Upper lobe of right lung (tissue), 1 donor: ENCODE measurements around the gene EFEMP2. TPM values are rescaled to one million over a fixed set of nuclear protein-coding genes. Genes with fewer than 3 reads are reported as not detected.

ENCODE experiments used
- ATAC-seq: fragments of 200-7000 bp; cut with Tn5 transposase; one replicate; pipeline ENCODE4 v1.9.1; 2020; ENCODE audit warnings: mild to moderate bottlenecking, moderate library complexity
- DNase-seq: peaks from one replicate; pipeline ENCODE4 v3.0.0-alpha.2; 2020
- H3K27ac ChIP-seq: fragments of 200-600 bp; one replicate; pipeline ENCODE4 v1.8.0; 2022
- H3K27me3 ChIP-seq: fragments of 200-600 bp; one replicate; pipeline ENCODE4 v1.8.0; 2022; ENCODE audit warnings: mild to moderate bottlenecking
- H3K36me3 ChIP-seq: fragments of 200-600 bp; one replicate; pipeline ENCODE4 v1.8.0; 2022
- H3K4me1 ChIP-seq: fragments of 200-600 bp; one replicate; pipeline ENCODE4 v1.8.0; 2022
- H3K4me3 ChIP-seq: fragments of 200-600 bp; one replicate; pipeline ENCODE4 v1.8.0; 2022; ENCODE audit warnings: mild to moderate bottlenecking
- H3K9me3 ChIP-seq: fragments of 200-600 bp; one replicate; pipeline ENCODE4 v1.8.0; 2022
- CTCF ChIP-seq: fragments of 200-600 bp; IDR thresholded peaks from one replicate; pipeline ENCODE4 v1.8.0; 2022; ENCODE audit warnings: antibody characterized with exemption
- intact Hi-C: fragments of 100-400 bp; cut with DNase I; formaldehyde crosslinking; loops from one replicate; pipeline ENCODE4 v1.11.0; 2022
- total RNA-seq: library from RNA; stranded (reverse); fragmentation: NEBNext Ultra II Directional; extraction: Animal tissue kit (Norgen Biotek cat#: 25700); gene quantifications from one replicate; pipeline ENCODE4 v1.2.1, GENCODE V29; 2021
- donor health status: DM: no; HTN: yes; CAD: no; lungs with severe emphysema.

The EFEMP2 gene
- total RNA-seq, 1 donor from 2014 or later = 62.0 TPM

- DNase-seq (no peak), ATAC-seq (peak; percentile 0)
- Histone ChIP-seq H3K27me3 (no peaks in the 10 kb centered on the region), H3K27ac (peak overlapping the region; percentile 97), H3K36me3 (peaks cover 47% of the 10 kb centered on the region), H3K4me3 (peak overlapping the region; percentile 98), H3K9me3 (no peaks in the 10 kb centered on the region), H3K4me1 (peaks cover 31% of the 10 kb centered on the region)
- intact Hi-C loops = no loop called here
- no peak for TF ChIP-seq CTCF
These were observed 15.1 kb downstream of the EFEMP2 start for GRCh38 chr11:65857500-65857852.

DNA sequence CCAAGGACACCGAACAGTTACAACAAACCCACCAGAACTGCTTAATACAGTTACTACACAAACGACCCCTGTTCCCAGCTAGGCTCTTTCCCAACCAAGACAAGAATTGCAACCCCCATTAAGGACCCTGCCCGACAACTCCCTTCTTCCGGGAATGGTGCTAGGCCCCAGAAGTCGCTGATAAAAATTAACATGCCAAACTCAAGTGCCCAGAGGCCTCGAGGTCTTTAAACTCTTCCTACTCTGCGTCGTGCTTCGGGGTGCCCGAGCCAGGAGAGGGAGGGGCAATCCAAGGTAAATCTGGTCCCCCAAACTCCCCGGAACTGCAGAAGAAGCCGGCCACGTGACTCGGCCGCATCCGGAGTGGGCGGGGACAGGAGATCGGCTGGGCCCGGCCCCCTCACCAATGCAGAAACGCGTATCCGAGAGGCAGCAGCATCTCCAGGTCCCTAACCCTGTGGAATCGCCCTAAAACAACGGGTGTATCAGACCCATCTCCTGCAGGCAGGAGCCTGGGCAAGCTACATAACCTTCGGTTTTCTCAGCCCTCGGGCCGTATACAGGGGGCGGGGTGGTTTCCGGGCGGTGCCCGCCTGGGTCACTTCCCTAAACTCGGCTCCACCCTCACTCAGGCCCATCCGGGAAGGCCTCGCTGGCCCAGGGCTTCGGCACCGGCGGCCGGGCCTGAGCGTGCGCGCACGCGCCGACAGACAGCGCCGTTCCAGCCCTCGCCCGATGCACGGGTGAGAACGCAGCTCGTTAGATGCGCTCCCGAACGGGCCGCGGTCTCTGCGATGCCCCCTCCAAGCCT, 15.7 kb downstream of the EFEMP2 start:
- peaks cover 29% of the 10 kb centered on the region for H3K4me1 ChIP-seq

DNA sequence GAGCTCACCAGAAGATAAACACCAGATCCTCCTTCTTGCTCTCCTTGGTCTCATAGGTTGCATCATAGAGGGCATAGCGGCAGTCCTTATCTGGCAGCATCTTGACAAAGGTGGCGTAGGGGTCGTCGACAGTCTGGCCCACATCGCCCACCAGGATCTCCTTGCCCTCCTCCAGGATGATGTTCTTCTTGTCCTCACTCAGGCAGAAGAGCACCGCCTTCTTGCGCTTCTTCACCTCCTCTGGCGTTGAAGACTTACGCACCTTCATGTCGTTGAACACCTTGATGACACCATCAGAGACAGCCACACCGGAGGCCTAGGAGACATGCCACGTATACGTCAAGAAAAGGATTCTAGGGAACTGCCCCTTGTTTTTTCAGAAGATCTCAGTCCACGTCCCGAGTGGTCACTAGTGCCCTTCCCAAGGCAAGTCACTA, 16.7 kb downstream of the EFEMP2 start:
- TF ChIP-seq CTCF = no peak
- Histone ChIP-seq H3K4me3 (peak overlapping the region; percentile 98), H3K27me3 (no peaks in the 10 kb centered on the region), H3K4me1 (peaks cover 20% of the 10 kb centered on the region), H3K36me3 (peaks cover 48% of the 10 kb centered on the region), H3K27ac (peak overlapping the region; percentile 97), H3K9me3 (no peaks in the 10 kb centered on the region)
- ATAC-seq (no peak), DNase-seq (peak; percentile 60)
- intact Hi-C loops = no loop called here

More for the DNA sequence above, 15.7 kb downstream of the EFEMP2 start:
- DNase-seq (peak; percentile 94), ATAC-seq (peak; percentile 66)
- peak overlapping the region; percentile 97 for H3K27ac ChIP-seq
- no peak for TF ChIP-seq CTCF
- peaks cover 47% of the 10 kb centered on the region for H3K36me3 ChIP-seq
- no peaks in the 10 kb centered on the region for H3K9me3 ChIP-seq
- H3K27me3 ChIP-seq = no peaks in the 10 kb centered on the region
- peak overlapping the region; percentile 98 for H3K4me3 ChIP-seq
- intact Hi-C loops = no loop called here

GRCh38 chr11:65854852-65855837, 17.5 kb downstream of the EFEMP2 start:
- Histone ChIP-seq H3K36me3 (peaks cover 48% of the 10 kb centered on the region), H3K27ac (no peak overlapping the region), H3K9me3 (no peaks in the 10 kb centered on the region), H3K27me3 (no peaks in the 10 kb centered on the region), H3K4me1 (peaks cover 20% of the 10 kb centered on the region), H3K4me3 (no peak overlapping the region)
- ATAC-seq (no peak), DNase-seq (peak; percentile 62)
- TF ChIP-seq CTCF = no peak
- intact Hi-C loops = no loop called here

- DNase-seq = peak; percentile 29
- no peak overlapping the region for H3K27ac ChIP-seq
- peaks cover 48% of the 10 kb centered on the region for H3K36me3 ChIP-seq
- TF ChIP-seq CTCF = no peak
- intact Hi-C loops = no loop called here
- ATAC-seq = no peak
- no peaks in the 10 kb centered on the region for H3K27me3 ChIP-seq
- peaks cover 13% of the 10 kb centered on the region for H3K4me1 ChIP-seq
- no peak overlapping the region for H3K4me3 ChIP-seq
- H3K9me3 ChIP-seq = no peaks in the 10 kb centered on the region
These were observed 18.4 kb downstream of the EFEMP2 start for GRCh38 chr11:65854161-65854592.
